Fibroblast of pulmonary artery (primary cell): ENCODE results near the gene RFC2.
A peak's percentile ranks its signal among the peaks of the same experiment; 100 is the strongest.

Experiments
- DNase-seq: peaks from one replicate; pipeline ENCODE4 v3.0.0-alpha.2; 2010; ENCODE audit warnings: low read depth
- H3K4me3 ChIP-seq: replicated peaks from 2 replicates; pipeline ENCODE4 v1.5.1; 2011; ENCODE audit warnings: low read depth, mild to moderate bottlenecking, control low read depth, low read length, moderate library complexity
- CTCF ChIP-seq: IDR thresholded peaks from 2 replicates; pipeline ENCODE4 v1.5.1; 2011; ENCODE audit warnings: mild to moderate bottlenecking, control low read depth, low read length, inconsistent platforms; ENCODE audit errors: missing control alignments

Gene RFC2

GRCh38 chr7:74293577-74293908 lies 39.3 kb upstream of the RFC2 start:
- DNase-seq, result no peak
- no peak overlapping the region for H3K4me3 ChIP-seq
- no peak for TF ChIP-seq CTCF

DNA sequence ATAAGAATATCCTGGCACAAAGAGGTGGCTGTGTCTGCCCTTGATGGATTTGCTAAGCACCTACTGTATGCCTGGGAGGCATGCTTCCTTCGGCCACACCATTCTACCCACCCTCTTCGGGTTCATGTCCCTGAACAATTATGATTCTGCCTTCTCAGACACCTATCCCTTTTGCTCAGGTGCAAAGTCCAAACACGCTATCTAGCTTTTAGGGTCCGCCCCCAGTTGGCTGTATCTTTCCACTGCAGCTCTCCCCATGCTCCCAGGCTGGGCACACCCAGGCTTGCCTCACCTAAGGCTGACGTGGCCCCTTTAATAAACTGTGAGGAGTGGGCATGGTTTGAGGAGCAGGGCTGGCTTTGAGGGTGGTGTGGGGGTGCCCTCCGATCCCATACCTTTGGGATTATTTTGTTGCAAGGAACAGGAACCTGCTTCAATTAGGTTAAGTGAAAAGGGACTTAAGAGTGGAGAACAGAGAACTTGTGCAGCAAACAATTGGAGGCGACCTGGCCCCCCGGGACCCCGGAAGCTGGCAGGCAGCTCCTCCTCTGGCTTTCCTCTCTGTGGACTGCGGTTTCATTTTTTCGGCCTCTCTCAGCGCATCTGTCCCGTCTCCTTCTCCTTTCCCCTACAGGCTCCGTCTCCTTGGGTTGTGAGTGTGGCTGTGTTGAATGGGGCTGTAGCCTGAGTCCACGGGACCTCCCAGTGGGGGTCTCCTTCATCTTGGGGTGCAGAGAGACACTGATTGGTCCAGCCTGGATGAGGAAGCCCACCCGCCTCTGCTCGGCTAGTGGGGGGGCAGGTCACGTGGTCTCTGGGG lies 38.8 kb upstream of the RFC2 start:
- TF ChIP-seq CTCF, result no peak
- no peak for DNase-seq

GRCh38 chr7:74291535-74291934 lies 37.3 kb upstream of the RFC2 start:
- TF ChIP-seq CTCF, result no peak
- no peak overlapping the region for H3K4me3 ChIP-seq
- no peak for DNase-seq

More for the DNA sequence above, 38.8 kb upstream of the RFC2 start:
- H3K4me3 ChIP-seq, result no peak overlapping the region

DNA sequence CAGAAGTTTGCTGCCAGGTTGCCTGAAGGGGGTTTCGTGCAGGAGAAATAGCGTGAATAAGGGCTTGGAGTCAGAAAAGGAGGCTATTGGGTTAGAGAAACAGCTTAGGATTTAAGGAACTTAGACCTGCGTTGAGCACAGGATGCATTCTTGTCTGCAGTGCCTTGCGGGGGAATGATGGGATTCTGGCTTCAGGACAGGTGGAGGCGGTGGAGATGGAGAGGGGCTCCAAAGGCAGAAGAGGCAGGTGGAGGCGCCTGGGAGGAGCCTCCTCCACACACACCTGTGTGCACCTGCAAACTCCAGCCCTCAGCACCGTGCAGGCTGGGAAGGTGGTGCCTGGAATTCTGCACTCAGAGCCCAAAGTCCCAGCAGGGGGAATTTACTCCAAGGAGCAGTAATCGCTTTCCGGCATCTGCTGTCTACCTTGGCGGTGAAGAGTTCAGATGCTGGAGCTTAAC lies 36.8 kb upstream of the RFC2 start:
- DNase-seq, result no peak
- H3K4me3 ChIP-seq, result peak overlapping the region; percentile 82
- no peak for TF ChIP-seq CTCF

- peak overlapping the region; percentile 82 for H3K4me3 ChIP-seq
- TF ChIP-seq CTCF, result no peak
- DNase-seq, result no peak
Measured at GRCh38 chr7:74290553-74290950, 36.4 kb upstream of the RFC2 start.

DNA sequence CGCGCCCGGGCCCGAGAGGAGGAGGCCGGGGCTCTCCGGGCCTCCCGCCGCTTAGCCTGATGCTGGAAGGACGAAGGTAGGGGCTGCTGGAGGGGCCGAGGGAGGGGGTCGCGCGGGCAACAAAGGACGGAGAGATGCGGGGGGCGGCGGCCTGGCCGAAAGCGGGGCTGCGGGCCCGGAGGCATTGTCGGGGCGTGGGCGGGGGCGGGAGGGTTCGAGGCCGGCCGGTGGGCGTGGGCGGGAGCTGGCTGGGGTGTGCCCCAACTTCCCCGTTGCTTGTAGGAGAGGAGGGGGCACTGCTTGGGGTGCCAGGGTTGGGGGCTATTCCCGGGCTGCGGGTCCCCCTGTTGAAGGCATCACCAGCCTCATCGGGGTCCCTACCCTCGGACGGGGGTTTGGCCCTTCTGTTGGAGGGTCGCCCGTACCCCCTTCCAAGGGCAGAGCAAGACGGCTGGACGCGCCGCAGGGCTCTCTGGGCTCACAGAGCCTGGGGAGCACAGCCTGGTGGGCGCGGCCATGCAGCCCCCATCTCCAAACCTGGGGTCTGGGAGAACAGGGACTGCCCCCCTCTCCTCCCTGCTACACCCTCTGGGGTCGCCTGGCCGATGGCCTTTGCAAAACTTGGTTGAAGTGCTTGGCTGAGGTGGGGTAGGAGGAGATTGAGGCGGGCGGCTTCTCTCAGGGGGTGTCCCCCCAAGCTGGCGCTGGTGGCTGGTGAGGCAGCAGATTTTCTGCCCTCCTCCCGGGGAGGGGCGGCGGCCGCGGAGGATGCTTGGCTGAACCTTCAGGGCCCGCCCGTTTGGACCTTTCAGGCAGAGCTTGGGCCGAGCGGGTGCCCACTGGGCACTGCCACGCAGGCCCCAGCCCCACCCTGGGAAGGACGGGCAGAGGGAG lies 35.7 kb upstream of the RFC2 start:
- TF ChIP-seq CTCF, result no peak
- H3K4me3 ChIP-seq, result peak overlapping the region; percentile 82
- DNase-seq, result no peak
